Fibroblast of peridontal ligament (primary cell): Measurements from ENCODE around the gene MOGAT1.
A peak's percentile ranks its signal among the peaks of the same experiment; 100 is the strongest.
"Not testable (repeated sequence)": the region's sequence is repeated elsewhere in the genome, so short reads cannot be mapped to it uniquely, and the experiment has no call there.

ENCODE experiments used
- DNase-seq: peaks from one replicate; pipeline ENCODE4 v3.0.0-alpha.2; 2010; ENCODE audit errors: extremely low read depth

MOGAT1 gene

DNA sequence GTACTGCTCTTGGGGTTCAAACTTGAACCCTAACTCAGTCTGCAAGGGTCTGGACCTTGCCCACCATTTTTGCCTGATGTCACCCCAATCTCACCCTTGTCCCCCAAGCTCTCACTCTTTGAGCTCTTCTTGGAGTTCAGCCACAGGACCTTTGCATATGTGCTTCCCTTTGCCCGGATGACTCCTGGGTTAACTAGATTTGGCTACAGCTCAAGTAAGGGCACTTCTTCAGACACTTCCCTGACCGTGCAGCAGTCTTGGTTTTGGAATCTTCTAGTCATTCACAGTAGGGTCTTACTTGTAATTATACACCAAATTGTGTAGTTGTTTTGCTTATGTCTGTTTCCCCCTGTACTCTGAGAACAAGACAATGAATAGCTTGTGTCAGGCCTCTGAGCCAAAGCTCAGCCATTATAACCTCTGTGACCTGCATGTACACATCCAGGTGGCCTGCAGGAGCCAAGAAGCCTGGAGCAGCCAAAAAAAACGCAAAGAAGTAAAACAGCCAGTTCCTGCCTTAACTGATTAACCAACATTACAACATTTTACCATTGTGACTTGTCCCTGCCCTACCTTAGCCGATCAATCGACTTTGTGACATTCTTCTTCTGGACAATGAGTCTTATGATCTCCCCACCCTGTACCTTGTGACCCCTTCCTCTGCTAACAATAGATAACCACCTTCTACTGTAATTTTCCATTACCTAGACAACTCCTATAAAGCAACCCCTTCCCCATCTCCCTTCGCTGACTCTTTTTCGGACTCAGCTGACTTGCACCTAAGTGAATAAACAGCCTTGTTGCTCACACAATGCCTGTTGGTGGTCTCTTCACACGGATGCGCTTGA is 1.0 kb upstream of the MOGAT1 start:
- no peak for DNase-seq

DNA sequence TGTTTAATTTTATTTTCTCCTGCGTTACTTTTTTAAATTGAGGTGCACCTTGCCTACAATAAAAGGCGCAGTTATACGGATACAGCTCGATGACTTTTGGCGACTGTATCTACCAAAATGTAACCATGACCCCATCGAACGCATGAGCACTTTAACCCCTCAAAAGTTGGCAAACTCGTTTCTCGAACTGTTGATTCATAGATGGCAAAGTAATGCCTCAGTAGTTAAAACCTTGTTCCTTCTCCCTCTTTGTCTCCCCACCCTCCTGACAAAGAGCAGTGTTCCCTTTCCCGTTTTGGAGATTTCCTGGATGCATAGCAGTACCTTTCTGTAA is 577 bp downstream of the MOGAT1 start:
- no peak for DNase-seq

DNA sequence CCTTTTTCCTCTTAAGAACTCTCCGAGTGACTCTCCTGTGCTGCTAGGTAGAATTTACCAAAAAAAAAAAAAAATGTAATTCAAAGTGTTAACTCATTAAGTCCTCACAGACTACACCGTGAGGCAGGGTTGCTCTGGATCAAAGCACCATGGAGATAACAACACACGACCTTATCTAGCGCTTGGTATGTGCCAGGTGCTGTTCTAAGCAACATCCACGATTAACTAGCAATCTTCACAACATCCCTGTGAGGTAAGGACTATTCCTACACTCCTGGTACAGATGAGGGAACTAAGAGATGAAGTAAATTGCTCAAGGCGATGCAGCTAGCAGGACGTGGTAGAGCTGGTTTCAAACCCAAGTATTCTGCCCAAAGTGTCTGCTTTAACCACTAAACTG is 1.8 kb downstream of the MOGAT1 start:
- DNase-seq, result no peak

DNA sequence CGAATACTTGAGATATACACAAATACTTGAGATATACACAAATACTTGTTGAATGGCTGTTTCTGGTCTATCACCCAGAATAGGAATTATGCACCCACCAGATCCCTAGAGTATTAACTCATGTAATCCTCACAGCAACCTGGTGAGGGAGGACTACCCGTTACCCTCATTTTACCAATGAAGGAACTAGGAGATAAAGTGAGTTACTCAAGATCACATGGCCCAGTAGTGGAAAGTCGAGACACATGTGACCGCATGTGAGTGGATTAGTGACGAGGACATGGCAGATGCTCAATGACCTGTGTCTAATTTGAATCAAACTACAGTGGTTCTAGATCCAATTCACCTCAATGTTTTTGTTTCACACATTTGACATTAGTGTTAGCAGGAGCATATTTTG is 2.4 kb downstream of the MOGAT1 start:
- DNase-seq, result no peak

DNA sequence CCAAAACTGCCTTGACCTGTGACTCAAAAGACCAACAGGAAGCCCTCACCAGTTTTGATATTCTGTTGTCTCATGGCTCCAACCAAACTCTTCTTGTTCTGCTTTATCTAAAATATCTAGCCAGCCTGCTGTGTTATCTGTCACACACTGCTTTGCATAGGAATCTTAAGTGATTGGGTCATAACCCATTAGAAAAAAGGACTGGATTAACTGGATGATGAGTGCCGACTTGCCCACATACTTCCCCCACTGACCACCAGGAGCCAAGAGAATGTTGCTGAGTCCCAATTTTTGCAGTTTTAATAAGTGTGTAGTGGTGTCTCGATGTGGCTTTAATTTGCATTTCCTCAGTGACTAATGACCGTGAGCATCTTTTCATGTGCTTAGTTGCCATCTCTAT is 6.5 kb downstream of the MOGAT1 start:
- DNase-seq, result no peak

DNA sequence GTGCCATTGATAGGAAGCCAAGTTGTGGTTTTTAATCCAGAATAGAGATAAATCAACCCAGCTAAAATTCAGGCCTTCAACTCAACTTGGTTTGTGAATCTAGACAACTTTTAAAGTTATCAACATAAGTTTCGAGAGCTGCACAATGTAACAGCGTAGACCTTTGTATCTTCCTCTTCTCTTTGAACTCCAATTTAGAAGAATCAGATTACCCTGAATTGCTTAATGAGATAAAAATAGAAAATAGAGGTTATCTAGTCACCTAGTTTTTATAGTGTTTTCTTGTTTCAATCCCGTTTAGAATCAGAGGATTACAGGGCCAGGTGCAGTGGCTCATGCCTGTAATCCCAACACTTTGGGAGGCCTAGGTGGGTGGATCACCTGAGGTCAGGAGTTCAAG is 12.3 kb downstream of the MOGAT1 start:
- DNase-seq, result peak; percentile 25

DNA sequence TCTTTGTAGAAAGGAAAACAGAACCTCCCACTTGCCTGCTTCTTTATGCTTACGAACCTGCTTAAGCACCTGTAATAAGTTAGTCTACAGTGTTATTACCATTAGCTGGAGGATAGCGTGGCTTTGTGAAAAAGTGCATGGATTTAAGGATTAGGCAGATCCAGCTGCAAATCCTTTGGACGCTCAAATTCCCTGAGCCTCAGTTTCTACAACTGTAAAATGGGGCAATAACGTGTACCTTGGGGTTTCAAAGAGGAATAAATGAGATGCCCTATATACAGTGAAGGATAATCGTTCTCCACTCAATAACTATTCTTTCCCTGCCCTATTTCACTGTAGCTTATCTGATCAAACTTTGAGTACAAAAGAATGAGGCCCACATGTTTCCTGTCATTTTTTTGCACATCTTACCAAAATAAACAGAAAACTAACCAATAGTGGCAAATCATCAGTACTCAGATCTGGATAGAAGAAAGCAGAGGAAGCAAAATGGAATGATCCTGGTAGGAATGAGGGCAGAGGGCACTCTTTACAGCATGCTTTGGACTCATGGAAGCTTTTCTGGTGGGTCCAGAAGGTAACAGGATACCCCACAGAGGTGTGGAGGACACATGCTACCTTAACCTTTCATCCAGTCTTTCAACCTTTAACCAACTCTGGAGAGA is 14.8 kb downstream of the MOGAT1 start:
- DNase-seq, result no peak

DNA sequence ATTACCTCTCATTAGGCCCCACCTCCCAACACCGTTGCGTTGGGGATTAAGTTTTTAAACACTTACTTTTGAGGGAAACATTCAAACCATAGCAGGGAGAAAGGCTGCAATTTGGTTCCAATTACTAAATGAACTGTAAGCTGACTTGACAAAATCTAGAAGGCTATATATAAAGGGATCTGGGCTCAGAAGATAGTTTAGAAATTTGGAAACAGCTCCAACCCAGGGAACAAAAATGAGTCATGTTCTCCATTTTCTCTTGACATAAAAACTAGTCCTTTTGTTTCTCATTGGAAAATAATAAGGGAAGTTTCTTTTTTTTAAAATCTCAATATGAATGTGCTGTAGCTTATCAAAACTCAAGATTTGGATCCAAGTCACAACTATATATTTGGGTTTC is 17.5 kb downstream of the MOGAT1 start:
- DNase-seq, result peak; percentile 85

DNA sequence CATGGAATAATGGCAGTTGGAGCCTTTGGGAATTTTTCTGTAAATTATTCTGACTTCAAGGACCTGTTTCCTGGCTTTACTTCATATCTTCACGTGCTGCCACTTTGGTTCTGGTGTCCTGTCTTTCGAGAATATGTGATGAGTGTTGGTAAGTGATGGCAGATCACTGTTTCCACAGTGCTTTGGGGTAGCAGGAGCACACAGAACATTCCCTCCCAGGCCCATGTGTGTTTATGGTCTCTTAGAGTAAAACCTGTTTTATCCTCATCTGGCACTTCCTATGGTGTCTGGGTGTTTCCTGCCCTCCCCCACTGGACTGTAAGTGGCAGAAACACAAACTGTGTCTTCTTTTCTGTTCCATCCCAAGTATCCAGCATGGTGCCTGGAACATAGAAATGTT is 17.9 kb downstream of the MOGAT1 start:
- DNase-seq, result no peak

DNA sequence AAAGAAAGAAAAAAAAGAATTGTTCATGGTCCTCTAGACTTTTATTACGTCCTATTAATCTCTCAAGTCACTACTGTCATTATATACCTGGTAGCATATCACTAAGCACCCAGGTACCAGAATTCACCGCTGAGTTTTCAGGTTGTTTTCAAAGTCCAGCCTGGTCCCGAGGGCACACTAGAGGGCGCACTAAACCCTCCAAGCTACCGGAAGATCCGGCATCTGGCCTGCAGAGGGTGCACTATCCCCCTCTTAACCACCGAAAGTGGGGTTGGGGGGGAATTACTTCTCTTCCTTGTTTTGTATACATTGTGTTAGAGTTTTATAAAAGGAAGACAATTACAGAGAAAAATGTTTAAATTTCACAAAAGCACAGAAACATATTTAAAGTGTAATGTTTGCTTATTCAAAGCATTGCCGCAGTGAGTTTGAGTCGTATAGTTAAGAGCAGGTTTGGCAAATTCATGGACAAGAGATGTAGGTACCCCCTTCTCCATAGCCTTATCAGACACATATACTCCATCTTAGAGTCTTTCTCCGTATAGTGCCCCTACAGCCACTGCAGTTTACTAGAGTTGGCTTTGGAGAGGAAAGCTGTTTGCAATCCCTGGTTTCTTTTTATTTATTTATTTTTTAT is 19.2 kb downstream of the MOGAT1 start:
- peak; percentile 82 for DNase-seq

DNA sequence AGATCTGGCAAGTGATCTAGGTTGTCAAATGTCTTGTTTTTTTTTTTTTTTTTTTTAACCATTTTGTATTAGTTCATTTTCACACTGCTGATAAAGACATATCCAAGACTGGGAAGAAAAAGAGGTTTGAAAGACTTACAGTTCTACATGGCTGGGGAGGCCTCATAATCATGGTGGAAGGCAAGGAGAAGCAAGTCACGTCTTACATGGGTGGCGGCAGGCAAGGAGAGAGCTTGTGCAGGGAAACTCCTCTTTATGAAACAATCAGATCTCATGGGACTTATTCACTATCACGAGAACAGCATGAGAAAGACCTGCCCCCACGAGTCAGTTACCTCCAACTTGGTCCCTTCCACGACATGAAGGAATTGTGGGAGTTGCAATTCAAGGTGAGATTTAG is 22.0 kb downstream of the MOGAT1 start:
- DNase-seq, result not testable (repeated sequence)

DNA sequence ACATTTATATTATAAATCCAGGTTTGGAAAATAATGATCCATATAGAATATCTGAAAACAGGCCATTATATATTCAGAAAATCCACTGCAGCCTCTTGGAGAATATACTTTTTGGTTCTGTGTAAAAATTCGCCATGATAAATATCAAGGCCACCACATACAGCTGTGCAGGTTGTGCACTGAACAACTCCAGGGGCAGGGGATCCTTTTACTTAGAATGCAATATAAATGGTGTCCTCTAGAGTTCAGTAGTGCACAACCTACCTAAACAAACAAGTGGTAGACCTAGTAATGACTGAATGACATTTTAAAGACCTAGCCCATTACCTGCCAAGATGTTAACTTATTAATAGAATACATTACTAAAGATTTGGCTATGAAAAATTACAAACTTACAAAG is 22.4 kb downstream of the MOGAT1 start:
- DNase-seq, result peak; percentile 38

DNA sequence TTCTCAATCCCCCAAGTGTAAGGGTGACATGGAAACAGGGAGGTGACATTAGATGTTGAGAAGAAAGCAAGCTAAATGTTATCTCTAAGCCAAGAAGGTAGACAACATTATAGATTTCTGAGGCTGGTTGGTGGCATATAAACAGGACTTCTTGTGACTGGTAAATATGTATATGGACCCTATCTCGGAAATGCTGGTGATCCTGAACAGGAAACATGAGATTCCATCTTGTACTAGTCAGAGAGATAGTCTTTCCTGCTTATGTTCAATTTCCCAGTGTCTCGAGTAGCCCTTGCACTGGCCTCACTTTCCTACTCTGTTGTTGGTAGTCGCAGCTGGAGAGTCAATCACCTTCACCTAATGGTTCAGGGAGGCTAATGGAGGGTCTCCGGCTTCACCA is 26.8 kb downstream of the MOGAT1 start:
- DNase-seq, result no peak

DNA sequence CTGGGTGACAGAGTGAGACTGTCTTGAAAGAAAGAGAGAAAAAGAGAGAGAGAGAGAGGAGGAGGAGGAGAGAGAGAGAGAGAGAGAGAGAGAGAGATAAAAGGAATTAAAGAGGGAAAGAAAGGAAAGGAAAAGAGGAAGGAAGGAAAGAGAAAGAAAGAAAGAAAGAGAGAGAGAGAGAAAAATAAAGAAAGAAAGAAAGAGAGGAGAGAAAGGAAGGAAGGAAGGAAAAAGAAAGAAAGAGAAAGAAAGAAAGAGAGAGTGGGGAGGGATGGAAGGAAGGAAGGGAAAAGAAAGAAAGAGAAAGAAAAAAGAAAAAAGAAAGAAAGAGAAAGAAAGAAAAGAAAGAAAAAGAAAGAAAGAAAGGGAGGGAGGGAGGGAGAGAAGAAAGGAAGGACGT is 29.8 kb downstream of the MOGAT1 start:
- no peak for DNase-seq

DNA sequence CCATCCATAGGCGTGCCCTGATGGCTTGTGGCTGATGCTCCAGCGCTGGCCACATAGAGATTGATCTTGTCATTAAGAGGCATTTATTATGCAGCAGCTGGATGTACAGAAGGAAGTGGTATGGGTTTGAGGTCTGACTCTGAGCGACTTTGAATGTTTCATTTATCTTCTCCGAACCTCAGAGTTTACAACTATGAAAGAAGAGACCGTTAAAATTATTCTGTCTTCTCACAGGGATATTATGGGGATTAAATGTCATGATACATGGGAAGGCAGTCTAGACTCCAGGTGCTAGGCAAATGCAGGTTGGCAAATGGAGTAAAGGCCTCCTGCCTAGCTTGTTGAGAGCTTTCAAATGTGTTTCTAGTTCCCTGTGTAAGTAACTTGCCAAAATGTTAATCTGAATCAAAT is 30.3 kb downstream of the MOGAT1 start:
- DNase-seq, result no peak

DNA sequence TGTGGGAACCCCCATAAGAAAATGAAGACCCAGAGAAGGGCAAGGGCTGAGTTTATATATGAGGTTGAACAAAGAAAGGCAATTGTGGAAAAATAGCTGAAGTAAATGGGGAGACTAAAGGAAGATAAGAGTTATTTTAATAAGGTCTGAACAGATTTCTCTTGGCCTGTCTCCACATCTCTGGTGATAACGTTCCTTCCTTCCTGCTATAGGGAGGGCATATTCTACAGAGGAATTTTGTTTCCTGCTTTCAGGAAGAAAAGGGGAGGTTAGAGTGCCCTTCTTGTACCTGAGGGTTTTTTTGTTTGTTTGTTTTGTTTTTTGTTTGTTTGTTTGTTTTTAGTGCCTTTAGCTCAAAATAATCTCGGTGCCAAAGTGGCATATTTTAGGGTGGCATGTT is 31.6 kb downstream of the MOGAT1 start:
- DNase-seq, result no peak

DNA sequence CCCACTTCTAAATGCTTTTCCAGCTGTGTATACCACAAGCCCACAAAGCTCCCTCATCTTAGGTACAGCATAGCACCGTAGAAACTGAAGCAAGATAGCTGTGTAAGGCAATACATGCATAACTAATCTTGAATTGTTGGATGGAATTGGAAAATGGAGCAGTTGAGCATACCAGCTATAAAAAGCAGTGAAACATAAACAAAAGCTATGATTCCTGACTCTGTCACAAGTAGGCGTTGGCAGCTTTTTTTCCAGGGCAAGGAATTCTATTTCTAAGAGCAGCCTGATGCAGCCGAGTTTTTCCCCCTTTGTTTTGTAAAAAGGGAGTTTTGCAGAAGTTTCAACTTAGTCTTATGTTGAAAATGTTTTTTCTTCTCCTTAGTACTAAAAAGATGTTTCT is 32.4 kb downstream of the MOGAT1 start:
- peak; percentile 88 for DNase-seq

DNA sequence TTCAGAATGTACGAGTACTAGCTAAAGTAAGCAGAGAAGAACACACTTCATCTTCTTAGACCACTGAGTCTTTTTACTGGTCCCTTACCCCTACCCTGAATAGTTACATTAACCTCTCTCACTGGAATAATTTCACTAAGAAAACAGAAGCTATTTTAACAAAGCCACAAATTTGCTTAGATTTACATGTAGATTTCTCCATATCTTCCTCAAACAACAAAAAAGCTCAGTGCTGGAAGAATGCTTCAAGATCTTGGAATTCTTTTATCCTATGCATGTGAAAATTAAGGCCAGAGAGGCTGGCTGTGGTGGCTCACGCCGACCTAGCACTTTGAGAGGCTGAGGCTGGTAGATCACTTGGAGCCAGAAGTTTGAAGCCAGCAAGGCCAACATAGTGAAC is 35.2 kb downstream of the MOGAT1 start:
- DNase-seq, result peak; percentile 29

DNA sequence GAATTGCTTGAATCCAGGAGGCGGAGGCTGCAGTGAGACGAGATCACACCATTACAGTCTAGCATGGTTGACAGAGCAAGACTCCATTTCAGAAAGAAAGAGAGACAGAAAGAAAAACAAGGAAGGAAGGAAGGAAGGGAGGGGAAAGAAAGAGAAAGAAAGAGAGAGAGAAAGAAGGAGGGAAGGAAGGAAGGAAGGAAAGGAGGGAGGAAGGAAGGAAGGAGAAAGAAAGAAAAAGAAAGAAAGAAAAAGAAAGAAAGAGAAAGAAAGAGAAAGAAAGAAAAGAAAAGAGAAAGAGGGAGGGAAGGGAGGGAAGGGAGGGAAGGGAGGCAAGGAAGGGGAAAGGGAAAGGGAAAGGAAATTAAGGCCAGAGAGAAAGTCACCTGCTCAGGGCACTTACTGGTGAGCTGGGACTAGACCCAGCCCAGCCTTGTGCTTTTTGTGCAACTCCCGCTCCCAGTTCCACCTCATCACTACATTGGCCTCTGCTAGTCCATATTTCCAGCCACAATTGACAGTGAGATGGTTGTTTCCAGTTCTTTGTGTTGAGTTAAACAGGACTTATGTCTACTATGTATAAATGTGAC is 35.7 kb downstream of the MOGAT1 start:
- no peak for DNase-seq

DNA sequence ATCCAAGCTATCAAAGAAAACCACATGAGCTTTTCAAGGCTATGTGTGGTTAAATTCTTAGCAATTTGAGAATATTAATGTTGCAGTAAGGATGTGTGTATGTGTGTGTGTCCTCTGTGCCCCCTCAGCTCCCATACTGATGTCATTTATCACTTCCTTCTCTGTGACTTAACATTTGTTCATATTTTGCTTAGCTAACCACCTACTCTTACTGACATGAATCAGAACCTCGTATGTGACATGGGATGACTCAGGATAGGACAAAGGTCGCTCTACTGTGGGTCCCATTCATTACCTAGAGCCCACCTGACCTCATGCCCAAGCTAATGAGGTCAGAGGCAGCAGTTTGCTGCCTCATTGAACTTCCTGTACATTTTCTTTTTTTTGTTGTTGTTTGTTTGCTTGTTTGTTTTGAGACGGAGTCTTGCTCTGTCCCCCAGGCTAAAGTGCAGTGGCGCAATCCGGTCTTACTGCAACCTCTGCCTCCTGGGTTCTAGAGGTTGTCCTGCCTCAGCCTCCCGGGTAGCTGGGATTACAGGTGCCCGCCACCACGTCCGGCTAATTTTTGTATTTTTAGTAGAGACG is 36.3 kb downstream of the MOGAT1 start:
- DNase-seq, result peak; percentile 26

DNA sequence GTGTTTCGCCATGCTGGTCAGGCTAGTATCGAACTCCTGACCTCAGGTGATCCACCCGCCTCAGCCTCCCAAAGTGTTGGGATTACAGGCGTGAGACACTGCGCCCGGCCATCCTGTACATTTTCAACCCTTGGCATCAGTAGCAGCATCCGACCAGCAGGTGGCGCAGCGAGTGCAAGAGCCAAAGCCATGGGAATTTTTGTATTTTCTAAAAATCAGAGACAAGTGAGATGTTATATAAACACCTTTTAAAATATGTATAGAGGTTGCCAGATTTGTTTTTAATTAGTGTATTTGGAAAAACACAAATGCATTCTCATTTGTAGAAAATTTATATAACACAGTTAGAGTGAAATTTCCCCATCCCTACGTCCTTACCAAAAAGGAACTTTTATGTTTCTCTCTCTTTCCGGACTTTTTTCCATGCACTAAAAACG is 36.8 kb downstream of the MOGAT1 start:
- DNase-seq, result peak; percentile 83

DNA sequence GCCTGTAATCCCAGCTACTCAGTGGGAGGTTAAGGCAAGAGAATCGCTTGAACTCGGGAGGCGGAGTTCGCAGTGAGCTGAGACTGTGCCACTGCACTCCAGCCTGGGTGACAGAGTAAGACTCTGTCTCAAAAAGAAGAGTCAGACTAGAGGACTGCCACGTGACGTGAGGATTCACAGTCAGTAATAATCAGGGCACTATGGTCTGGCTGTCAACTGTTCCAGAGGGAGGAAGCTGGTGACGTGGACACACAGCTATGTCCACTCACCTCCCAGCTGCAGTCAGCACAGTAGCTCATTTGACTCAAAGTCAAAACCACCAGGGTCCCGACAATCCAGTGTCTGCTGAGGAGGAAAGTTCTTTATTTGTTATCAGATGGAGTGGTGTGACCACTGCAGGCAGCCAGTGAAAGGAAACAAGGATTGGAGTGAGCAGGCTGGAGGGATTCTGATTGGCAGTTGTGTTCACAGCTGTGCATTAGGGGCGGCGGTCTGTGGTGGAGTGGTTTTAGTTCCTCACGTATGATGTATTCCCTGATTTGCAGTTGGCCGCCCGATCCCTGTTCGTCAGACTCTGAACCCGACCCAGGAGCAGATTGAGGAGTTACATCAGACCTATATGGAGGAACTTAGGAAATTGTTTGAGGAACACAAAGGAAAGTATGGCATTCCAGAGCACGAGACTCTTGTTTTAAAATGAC is 37.9 kb downstream of the MOGAT1 start:
- DNase-seq, result peak; percentile 95
